Mesenchymal stem cell (in vitro differentiated cells and primary cell): ENCODE results near the gene PARD3B.

Experiments used
- DNase-seq: peaks from one replicate; pipeline ENCODE4 v3.0.0-alpha.2; 2013
- H2AFZ ChIP-seq: one replicate; pipeline ENCODE4 v1.6.1; 2013; ENCODE audit warnings: low read depth, mild to moderate bottlenecking, control low read depth, inconsistent platforms, low read length, moderate library complexity
- H2AK5ac ChIP-seq: 2 replicates; pipeline ENCODE4 v1.6.1; 2013; ENCODE audit warnings: low read length, moderate library complexity, mild to moderate bottlenecking, inconsistent platforms; ENCODE audit not compliant: severe bottlenecking
- H2BK120ac ChIP-seq: one replicate; pipeline ENCODE4 v1.6.1; 2013; ENCODE audit warnings: low read depth, mild to moderate bottlenecking, inconsistent platforms, low read length, moderate library complexity
- H2BK12ac ChIP-seq, 2 experiments: one replicate each; pipeline ENCODE4 v1.6.1; 2013; ENCODE audit warnings: inconsistent platforms in 2 of 2, low read length in 2 of 2, mild to moderate bottlenecking in 2 of 2, moderate library complexity in 2 of 2, control low read depth in 1 of 2
- H2BK15ac ChIP-seq: one replicate; pipeline ENCODE4 v1.6.1; 2013; ENCODE audit warnings: mild to moderate bottlenecking, low read depth, inconsistent platforms; ENCODE audit not compliant: poor library complexity, severe bottlenecking
- H2BK5ac ChIP-seq: 2 replicates; pipeline ENCODE4 v1.6.1; 2013; ENCODE audit warnings: low read depth, mild to moderate bottlenecking, low read length, control low read depth, inconsistent platforms; ENCODE audit not compliant: poor library complexity, severe bottlenecking
- H3K14ac ChIP-seq, 2 experiments: one replicate each; pipeline ENCODE4 v1.6.1; 2013; ENCODE audit warnings: inconsistent platforms in 2 of 2, low read length in 2 of 2, control low read depth in 1 of 2, mild to moderate bottlenecking in 1 of 2, moderate library complexity in 1 of 2
- H3K18ac ChIP-seq, 2 experiments: one replicate each; pipeline ENCODE4 v1.6.1; 2013; ENCODE audit warnings: inconsistent platforms in 2 of 2, low read length in 2 of 2, control low read depth in 1 of 2, low read depth in 1 of 2, mild to moderate bottlenecking in 1 of 2
- H3K23ac ChIP-seq, 2 experiments: one replicate each; pipeline ENCODE4 v1.6.1; 2013; ENCODE audit warnings: inconsistent platforms in 2 of 2, low read length in 2 of 2, mild to moderate bottlenecking in 2 of 2, moderate library complexity in 2 of 2, control low read depth in 1 of 2
- H3K27ac ChIP-seq: 2 replicates; pipeline ENCODE4 v1.5.1; 2013; ENCODE audit warnings: mild to moderate bottlenecking, moderate library complexity, low read length, control low read depth, inconsistent platforms; ENCODE audit not compliant: poor library complexity, severe bottlenecking
- H3K27me3 ChIP-seq, 2 experiments: 2 replicates each; pipeline versions ENCODE4 v1.6.1 to v1.7.0; 2013; ENCODE audit warnings: low read length in 2 of 2, mild to moderate bottlenecking in 2 of 2, moderate library complexity in 2 of 2, control low read depth in 1 of 2, inconsistent platforms in 1 of 2; ENCODE audit not compliant: control insufficient read depth in 1 of 2, insufficient read depth in 1 of 2
- H3K36me3 ChIP-seq, 2 experiments: 2 replicates each; pipeline versions ENCODE4 v1.6.1 to v1.7.0; 2013; ENCODE audit warnings: low read length in 2 of 2, control low read depth in 1 of 2, inconsistent platforms in 1 of 2, low read depth in 1 of 2, mild to moderate bottlenecking in 1 of 2; ENCODE audit not compliant: insufficient read depth in 2 of 2, control insufficient read depth in 1 of 2
- H3K4ac ChIP-seq, 2 experiments: one replicate each; pipeline ENCODE4 v1.6.1; 2013; ENCODE audit warnings: inconsistent platforms in 2 of 2, low read length in 2 of 2, mild to moderate bottlenecking in 2 of 2, moderate library complexity in 2 of 2, control low read depth in 1 of 2, low read depth in 1 of 2
- H3K4me1 ChIP-seq: 2 replicates; pipeline ENCODE4 v1.6.1; 2013; ENCODE audit warnings: low read depth, low read length, control low read depth; ENCODE audit not compliant: control insufficient read depth, insufficient read depth
- H3K4me2 ChIP-seq: 2 replicates; pipeline ENCODE4 v1.6.1; 2013; ENCODE audit warnings: low read length, mild to moderate bottlenecking, inconsistent platforms; ENCODE audit not compliant: poor library complexity, severe bottlenecking
- H3K4me3 ChIP-seq, 2 experiments: 2 replicates each; pipeline versions ENCODE4 v1.5.1 to v1.7.0; 2013; ENCODE audit warnings: low read length in 2 of 2, mild to moderate bottlenecking in 2 of 2, control low read depth in 1 of 2, low read depth in 1 of 2; ENCODE audit not compliant: insufficient read depth in 1 of 2
- H3K79me1 ChIP-seq: replicated peaks from 2 replicates; pipeline ENCODE4 v1.6.1; 2013; ENCODE audit warnings: mild to moderate bottlenecking, control low read depth, low read length, inconsistent platforms; ENCODE audit not compliant: poor library complexity, severe bottlenecking
- H3K9ac ChIP-seq: 2 replicates; pipeline ENCODE4 v1.7.0; 2013; ENCODE audit warnings: mild to moderate bottlenecking, low read length, moderate library complexity
- H3K9me3 ChIP-seq: 2 replicates; pipeline ENCODE4 v1.7.0; 2013; ENCODE audit warnings: mild to moderate bottlenecking, low read length; ENCODE audit not compliant: control insufficient read depth
- H4K8ac ChIP-seq: one replicate; pipeline ENCODE4 v1.6.1; 2013; ENCODE audit warnings: inconsistent platforms, mild to moderate bottlenecking, low read length, moderate library complexity
- H4K91ac ChIP-seq: one replicate; pipeline ENCODE4 v1.6.1; 2013; ENCODE audit warnings: mild to moderate bottlenecking, low read length, inconsistent platforms
- WGBS: methylation state at CpG from one replicate; pipeline ENCODE4 v1.1.7; 2013; ENCODE audit warnings: mixed read lengths; 5-methylcytosine and 5-hydroxymethylcytosine counted together

PARD3B gene

GRCh38 chr2:205346649-205347048 lies 801.4 kb downstream of the PARD3B start:
- H3K27ac ChIP-seq, result no peak overlapping the region
- DNase-seq, result no peak
- 100% methylated on average over 2 of the region's 2 CpGs for WGBS
- H3K9me3 ChIP-seq, result no peaks in the 10 kb centered on the region
- no peak overlapping the region for H3K14ac ChIP-seq
- H3K79me1 ChIP-seq, result no peaks in the 10 kb centered on the region
- no peak overlapping the region for H3K4me2 ChIP-seq
- H3K18ac ChIP-seq, result no peak overlapping the region
- H2BK120ac ChIP-seq, result no peak overlapping the region
- H2AK5ac ChIP-seq, result no peak overlapping the region
- H3K9ac ChIP-seq, result no peak overlapping the region
- no peak overlapping the region for H3K4ac ChIP-seq
- H3K4me1 ChIP-seq, result no peaks in the 10 kb centered on the region
- H2BK12ac ChIP-seq, result no peak overlapping the region
- no peaks in the 10 kb centered on the region for H3K36me3 ChIP-seq
- no peak overlapping the region for H4K8ac ChIP-seq
- H3K27me3 ChIP-seq, result no peaks in the 10 kb centered on the region
- H2AFZ ChIP-seq, result no peak overlapping the region
- no peak overlapping the region for H3K4me3 ChIP-seq
- no peak overlapping the region for H2BK15ac ChIP-seq
- H2BK5ac ChIP-seq, result no peak overlapping the region
- no peak overlapping the region for H4K91ac ChIP-seq
- H3K23ac ChIP-seq, result no peak overlapping the region

DNA sequence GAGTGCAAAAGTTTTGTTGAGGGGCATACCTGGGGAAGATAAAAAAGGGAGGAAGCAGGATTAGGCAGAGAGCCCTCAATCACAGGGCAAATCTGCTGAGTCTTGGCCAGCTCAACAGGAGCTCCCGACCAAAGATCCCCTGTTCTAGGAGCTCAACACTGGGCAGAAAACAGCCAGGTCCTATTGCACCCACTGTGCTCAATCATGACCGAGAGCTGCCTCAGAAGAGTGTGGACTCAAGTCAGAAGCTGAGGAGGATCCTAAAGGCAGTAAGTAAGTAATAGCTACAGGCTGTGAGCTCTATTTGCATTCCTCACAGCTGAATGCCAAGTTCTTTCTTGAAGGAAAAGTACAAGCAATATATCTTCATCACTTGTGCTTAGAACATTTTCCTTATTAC lies 802.6 kb downstream of the PARD3B start:
- Histone ChIP-seq H3K27me3 (no peaks in the 10 kb centered on the region), H2BK12ac (no peak overlapping the region), H3K4me1 (peaks cover 1% of the 10 kb centered on the region), H2BK15ac (no peak overlapping the region), H2BK120ac (no peak overlapping the region), H4K8ac (no peak overlapping the region), H2AFZ (no peak overlapping the region), H3K18ac (no peak overlapping the region), H3K4me3 (no peak overlapping the region), H3K36me3 (no peaks in the 10 kb centered on the region), H3K79me1 (no peaks in the 10 kb centered on the region), H3K9ac (no peak overlapping the region), H3K23ac (no peak overlapping the region), H3K9me3 (no peaks in the 10 kb centered on the region), H2BK5ac (no peak overlapping the region), H3K14ac (no peak overlapping the region), H3K4ac (no peak overlapping the region), H3K27ac (no peak overlapping the region), H3K4me2 (no peak overlapping the region), H4K91ac (no peak overlapping the region), H2AK5ac (no peak overlapping the region)
- no peak for DNase-seq
- WGBS, result 61% methylated on average over 2 of the region's 2 CpGs

GRCh38 chr2:205352094-205352493 lies 806.8 kb downstream of the PARD3B start:
- H2BK5ac ChIP-seq, result no peak overlapping the region
- H2BK15ac ChIP-seq, result no peak overlapping the region
- no peak overlapping the region for H3K4me3 ChIP-seq
- no peak overlapping the region for H3K14ac ChIP-seq
- no peaks in the 10 kb centered on the region for H3K27me3 ChIP-seq
- no peak overlapping the region for H3K9ac ChIP-seq
- no peak overlapping the region for H4K91ac ChIP-seq
- H2BK12ac ChIP-seq, result no peak overlapping the region
- no peak overlapping the region for H4K8ac ChIP-seq
- H2AK5ac ChIP-seq, result no peak overlapping the region
- DNase-seq, result no peak
- no peak overlapping the region for H3K18ac ChIP-seq
- H3K4me2 ChIP-seq, result no peak overlapping the region
- no peak overlapping the region for H3K4ac ChIP-seq
- no peaks in the 10 kb centered on the region for H3K36me3 ChIP-seq
- no peak overlapping the region for H3K23ac ChIP-seq
- H2AFZ ChIP-seq, result no peak overlapping the region
- no peaks in the 10 kb centered on the region for H3K79me1 ChIP-seq
- 100% methylated on average over 1 of the region's 3 CpGs for WGBS
- peaks cover 1% of the 10 kb centered on the region for H3K4me1 ChIP-seq
- no peaks in the 10 kb centered on the region for H3K9me3 ChIP-seq
- H2BK120ac ChIP-seq, result no peak overlapping the region
- H3K27ac ChIP-seq, result no peak overlapping the region

DNA sequence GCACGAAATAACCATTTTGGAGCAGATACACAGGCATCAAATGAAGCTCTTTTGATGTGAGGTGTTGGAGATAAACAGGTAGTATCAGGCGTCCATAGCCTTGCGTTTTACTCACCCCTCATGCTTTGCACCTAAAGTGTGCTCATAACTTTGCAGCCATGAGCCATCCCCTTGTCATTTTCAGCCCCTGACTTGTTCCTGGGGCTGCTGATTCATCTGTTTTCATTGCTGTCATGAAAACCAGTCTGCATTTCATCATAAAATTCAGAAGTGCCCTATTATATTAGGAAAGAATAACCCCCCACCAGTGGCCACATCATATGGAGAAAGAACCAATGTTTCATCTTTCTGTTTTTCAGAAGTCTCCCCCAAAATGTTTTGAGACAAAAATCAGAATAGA lies 807.3 kb downstream of the PARD3B start:
- no peak for DNase-seq
- H3K18ac ChIP-seq, result no peak overlapping the region
- no peak overlapping the region for H4K91ac ChIP-seq
- H2AFZ ChIP-seq, result no peak overlapping the region
- H3K27me3 ChIP-seq, result no peaks in the 10 kb centered on the region
- no peak overlapping the region for H2AK5ac ChIP-seq
- H3K4ac ChIP-seq, result no peak overlapping the region
- no peak overlapping the region for H3K27ac ChIP-seq
- peaks cover 1% of the 10 kb centered on the region for H3K4me1 ChIP-seq
- no peak overlapping the region for H3K4me3 ChIP-seq
- H3K79me1 ChIP-seq, result no peaks in the 10 kb centered on the region
- H3K9ac ChIP-seq, result no peak overlapping the region
- H3K9me3 ChIP-seq, result no peaks in the 10 kb centered on the region
- H3K23ac ChIP-seq, result no peak overlapping the region
- no peak overlapping the region for H4K8ac ChIP-seq
- no peak overlapping the region for H2BK5ac ChIP-seq
- no peaks in the 10 kb centered on the region for H3K36me3 ChIP-seq
- no peak overlapping the region for H2BK120ac ChIP-seq
- no peak overlapping the region for H3K4me2 ChIP-seq
- no peak overlapping the region for H2BK12ac ChIP-seq
- no peak overlapping the region for H3K14ac ChIP-seq
- no peak overlapping the region for H2BK15ac ChIP-seq
- 77% methylated on average over 2 of the region's 3 CpGs for WGBS
